Neural cell (in vitro differentiated cells): ENCODE measurements around the gene IFNL3.

Experiments used
- RAD21 ChIP-seq: fragments of 450-650 bp; conservative IDR thresholded peaks from 2 replicates; pipeline ENCODE4 v1.6.1; 2014; ENCODE audit warnings: antibody characterized with exemption, mild to moderate bottlenecking, moderate library complexity
- TF ChIP-seq, protein P1 (sequence below): fragments of 450-650 bp; IDR thresholded peaks from 2 replicates; pipeline ENCODE4 v1.5.1; 2014; ENCODE audit warnings: antibody characterized with exemption, mild to moderate bottlenecking, moderate library complexity; ENCODE audit not compliant: poor library complexity, severe bottlenecking

DNA sequence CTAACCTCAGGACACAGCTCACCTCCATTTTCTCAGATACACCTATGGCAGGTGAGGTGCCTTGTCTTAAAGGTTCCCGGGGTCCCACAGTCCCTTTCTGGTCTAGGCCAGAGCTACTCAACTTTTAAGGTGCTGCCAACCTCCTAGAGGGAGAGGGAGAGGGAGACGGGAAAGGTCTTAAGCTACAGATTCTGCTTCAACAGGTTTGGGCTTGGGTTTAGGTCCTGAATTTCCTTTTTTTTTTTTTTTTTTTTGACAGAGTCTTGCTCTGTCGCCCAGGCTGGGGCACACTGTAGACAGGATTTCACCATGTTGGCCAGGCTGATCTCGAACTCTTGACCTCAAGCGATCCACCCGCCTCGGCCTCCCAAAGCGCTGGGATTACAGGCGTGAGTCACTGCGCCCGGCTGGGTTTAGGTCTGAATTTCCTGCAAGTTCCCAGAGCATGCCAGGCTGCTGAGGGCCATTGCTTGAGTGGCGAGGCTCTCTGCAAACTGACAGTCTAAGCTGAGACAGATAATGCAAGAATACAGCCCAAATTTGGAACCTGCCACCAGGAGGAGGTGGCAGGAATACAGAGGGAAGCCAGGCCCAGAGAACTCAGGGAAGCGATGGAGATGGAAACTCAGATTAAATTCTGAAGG, 33.0 kb downstream of the IFNL3 start:
- TF ChIP-seq, protein P1, sequence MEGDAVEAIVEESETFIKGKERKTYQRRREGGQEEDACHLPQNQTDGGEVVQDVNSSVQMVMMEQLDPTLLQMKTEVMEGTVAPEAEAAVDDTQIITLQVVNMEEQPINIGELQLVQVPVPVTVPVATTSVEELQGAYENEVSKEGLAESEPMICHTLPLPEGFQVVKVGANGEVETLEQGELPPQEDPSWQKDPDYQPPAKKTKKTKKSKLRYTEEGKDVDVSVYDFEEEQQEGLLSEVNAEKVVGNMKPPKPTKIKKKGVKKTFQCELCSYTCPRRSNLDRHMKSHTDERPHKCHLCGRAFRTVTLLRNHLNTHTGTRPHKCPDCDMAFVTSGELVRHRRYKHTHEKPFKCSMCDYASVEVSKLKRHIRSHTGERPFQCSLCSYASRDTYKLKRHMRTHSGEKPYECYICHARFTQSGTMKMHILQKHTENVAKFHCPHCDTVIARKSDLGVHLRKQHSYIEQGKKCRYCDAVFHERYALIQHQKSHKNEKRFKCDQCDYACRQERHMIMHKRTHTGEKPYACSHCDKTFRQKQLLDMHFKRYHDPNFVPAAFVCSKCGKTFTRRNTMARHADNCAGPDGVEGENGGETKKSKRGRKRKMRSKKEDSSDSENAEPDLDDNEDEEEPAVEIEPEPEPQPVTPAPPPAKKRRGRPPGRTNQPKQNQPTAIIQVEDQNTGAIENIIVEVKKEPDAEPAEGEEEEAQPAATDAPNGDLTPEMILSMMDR, result no peak
- no peak for TF ChIP-seq RAD21
